ENCODE results near the gene ERVV-1. TPM values are rescaled to one million over a fixed set of nuclear protein-coding genes. Genes with fewer than 3 reads are reported as not detected.
"Not testable (repeated sequence)": the region's sequence is repeated elsewhere in the genome, so short reads cannot be mapped to it uniquely, and the experiment has no call there.

ERVV-1 gene
- total and polyA plus RNA-seq, 2 experiments from 2014 or later = 0.57 TPM; not detected in 1

- Histone ChIP-seq H3K27me3 (no peaks in the 10 kb centered on the region), H3K4me1 (ENCODE audit: low read depth) (no peaks in the 10 kb centered on the region), H3K36me3 (no peaks in the 10 kb centered on the region), H3K4me3 (no peak overlapping the region), H3K9me3 (ENCODE audit: low read depth) (no peaks in the 10 kb centered on the region), H3K27ac (no peak overlapping the region)
- TF ChIP-seq, protein P1, sequence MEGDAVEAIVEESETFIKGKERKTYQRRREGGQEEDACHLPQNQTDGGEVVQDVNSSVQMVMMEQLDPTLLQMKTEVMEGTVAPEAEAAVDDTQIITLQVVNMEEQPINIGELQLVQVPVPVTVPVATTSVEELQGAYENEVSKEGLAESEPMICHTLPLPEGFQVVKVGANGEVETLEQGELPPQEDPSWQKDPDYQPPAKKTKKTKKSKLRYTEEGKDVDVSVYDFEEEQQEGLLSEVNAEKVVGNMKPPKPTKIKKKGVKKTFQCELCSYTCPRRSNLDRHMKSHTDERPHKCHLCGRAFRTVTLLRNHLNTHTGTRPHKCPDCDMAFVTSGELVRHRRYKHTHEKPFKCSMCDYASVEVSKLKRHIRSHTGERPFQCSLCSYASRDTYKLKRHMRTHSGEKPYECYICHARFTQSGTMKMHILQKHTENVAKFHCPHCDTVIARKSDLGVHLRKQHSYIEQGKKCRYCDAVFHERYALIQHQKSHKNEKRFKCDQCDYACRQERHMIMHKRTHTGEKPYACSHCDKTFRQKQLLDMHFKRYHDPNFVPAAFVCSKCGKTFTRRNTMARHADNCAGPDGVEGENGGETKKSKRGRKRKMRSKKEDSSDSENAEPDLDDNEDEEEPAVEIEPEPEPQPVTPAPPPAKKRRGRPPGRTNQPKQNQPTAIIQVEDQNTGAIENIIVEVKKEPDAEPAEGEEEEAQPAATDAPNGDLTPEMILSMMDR (IDR thresholded peaks at IDR 0.05; ENCODE audit: low read depth, low read length) = peak; percentile 18
- DNase-seq (ENCODE audit: low read depth in 1 of 2, low spot score in 1 of 2) = peak; percentile 3 to 38
These were observed 6.0 kb downstream of the ERVV-1 start for GRCh38 chr19:53019684-53020083.

- not testable (repeated sequence) for H3K9me3 ChIP-seq (ENCODE audit: low read depth); H3K36me3 ChIP-seq; DNase-seq (ENCODE audit: low read depth in 1 of 2, low spot score in 1 of 2); H3K27me3 ChIP-seq; H3K27ac ChIP-seq; H3K4me3 ChIP-seq; H3K4me1 ChIP-seq (ENCODE audit: low read depth)
These were observed 14.6 kb downstream of the ERVV-1 start for GRCh38 chr19:53028306-53028705.

DNA sequence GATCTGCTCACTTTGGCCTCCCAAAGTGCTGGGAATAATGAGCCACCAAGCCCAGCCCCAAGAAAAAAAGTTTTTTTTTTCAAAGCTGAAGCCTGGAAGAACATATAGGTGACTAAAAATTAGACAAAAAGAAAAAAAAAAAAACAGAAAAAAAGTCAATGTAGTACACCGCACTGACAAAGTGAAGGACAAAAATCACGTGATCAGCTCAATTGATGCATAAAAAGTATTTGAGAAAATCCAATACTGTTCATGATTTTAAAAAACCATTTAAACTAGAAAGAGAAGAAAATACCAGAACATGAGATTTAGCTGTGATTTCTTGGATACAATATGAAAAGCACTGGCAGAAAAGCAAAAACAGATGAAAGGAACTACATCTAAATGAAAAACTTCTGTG lies 20.3 kb downstream of the ERVV-1 start:
- DNase-seq (ENCODE audit: low read depth in 1 of 2, low spot score in 1 of 2) = no peak
- no peak overlapping the region for H3K27ac ChIP-seq
- H3K4me3 ChIP-seq = no peak overlapping the region
- no peaks in the 10 kb centered on the region for H3K36me3 ChIP-seq
- no peaks in the 10 kb centered on the region for H3K4me1 ChIP-seq (ENCODE audit: low read depth)
- TF ChIP-seq, protein P1 (IDR thresholded peaks at IDR 0.05; ENCODE audit: low read depth, low read length) = no peak
- H3K9me3 ChIP-seq (ENCODE audit: low read depth) = no peaks in the 10 kb centered on the region
- H3K27me3 ChIP-seq = no peaks in the 10 kb centered on the region

- Histone ChIP-seq H3K4me1 (ENCODE audit: low read depth) (no peaks in the 10 kb centered on the region), H3K36me3 (no peaks in the 10 kb centered on the region), H3K27me3 (no peaks in the 10 kb centered on the region), H3K4me3 (no peak overlapping the region), H3K27ac (no peak overlapping the region), H3K9me3 (ENCODE audit: low read depth) (no peaks in the 10 kb centered on the region)
- TF ChIP-seq, protein P1 (IDR thresholded peaks at IDR 0.05; ENCODE audit: low read depth, low read length) = no peak
- no peak for DNase-seq (ENCODE audit: low read depth in 1 of 2, low spot score in 1 of 2)
These were observed 21.4 kb downstream of the ERVV-1 start for GRCh38 chr19:53034948-53035675.

DNA sequence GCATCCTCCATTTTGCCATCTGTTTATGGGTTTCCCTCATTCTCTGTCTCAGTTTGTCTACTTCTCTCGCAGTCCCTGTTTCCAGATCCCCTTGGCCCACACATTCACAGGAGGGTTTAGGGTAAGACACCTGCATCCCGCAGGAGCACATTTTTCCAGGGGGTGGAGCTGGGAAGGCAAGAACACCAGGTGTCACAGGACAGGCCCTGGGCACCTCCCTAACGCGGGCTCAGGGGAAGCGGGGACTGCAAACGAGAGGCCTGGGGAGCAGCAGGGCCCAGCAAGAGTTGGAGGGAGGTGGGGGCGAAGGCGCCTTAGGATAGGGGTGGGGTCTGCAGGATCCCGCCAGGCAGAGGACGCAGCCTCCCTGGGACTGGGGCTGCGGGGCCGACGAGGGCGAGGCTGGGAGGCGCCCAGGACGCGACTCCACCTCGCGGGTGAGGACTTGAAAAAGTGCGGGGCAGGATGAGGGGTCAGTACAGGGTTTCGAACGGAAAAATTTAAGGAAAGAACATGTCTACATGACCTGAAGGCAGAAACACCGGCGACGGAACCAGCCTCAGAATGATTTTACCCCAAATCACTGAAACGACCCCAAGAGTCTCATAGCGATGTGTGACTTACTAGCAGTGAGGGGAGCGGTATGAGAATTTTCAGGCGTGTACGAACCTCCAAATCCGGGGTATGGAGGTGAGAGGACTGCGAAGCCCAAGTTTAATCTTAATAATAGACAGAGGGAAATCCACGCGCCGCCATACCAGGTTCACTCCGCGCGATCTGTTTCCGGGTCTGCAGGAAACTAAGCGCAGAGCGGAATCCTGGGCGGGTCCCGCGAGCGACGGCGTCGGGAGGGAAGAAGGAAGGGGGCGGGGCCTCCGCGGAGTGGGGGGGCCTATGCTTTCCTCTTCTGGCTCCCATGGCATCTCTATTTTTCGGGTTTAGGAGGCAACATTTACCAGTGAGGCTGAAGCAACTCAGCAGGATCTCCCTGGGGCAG lies 23.7 kb downstream of the ERVV-1 start:
- H3K27me3 ChIP-seq = no peaks in the 10 kb centered on the region
- H3K4me3 ChIP-seq = peak overlapping the region; percentile 81
- H3K9me3 ChIP-seq (ENCODE audit: low read depth) = no peaks in the 10 kb centered on the region
- no peaks in the 10 kb centered on the region for H3K36me3 ChIP-seq
- no peaks in the 10 kb centered on the region for H3K4me1 ChIP-seq (ENCODE audit: low read depth)
- peak; percentile 67 to 73 for DNase-seq (ENCODE audit: low read depth in 1 of 2, low spot score in 1 of 2)
- H3K27ac ChIP-seq = no peak overlapping the region
- TF ChIP-seq, protein P1 (IDR thresholded peaks at IDR 0.05; ENCODE audit: low read depth, low read length) = no peak

All from cardiac muscle cell (in vitro differentiated cells and primary cell).